Astrocyte of the hippocampus (primary cell): ENCODE data around the gene CST8.

ENCODE experiments used
- DNase-seq: peaks from one replicate; pipeline ENCODE4 v3.0.0; 2011; ENCODE audit warnings: low read depth, low spot score

CST8 gene

DNA sequence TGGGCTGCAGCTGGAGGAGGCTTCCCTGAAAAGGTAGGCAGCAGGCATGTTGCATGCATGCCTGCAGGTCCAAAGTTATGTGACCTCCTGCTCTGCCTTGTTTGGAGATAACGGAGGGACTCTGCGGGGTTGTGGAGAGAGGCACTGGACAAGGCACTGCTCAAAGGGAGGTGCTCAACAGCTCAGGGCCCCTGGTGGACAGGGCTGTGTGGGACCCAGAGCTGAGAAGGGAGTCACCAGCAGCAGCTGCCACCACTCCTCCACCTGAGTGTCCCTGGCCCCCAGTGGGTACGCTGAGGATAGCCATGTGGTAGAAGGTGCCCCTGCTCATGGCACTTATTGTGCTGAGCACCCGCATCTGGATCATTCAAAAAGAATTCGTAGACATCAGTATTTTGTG, 15.5 kb upstream of the CST8 start:
- DNase-seq, result no peak

DNA sequence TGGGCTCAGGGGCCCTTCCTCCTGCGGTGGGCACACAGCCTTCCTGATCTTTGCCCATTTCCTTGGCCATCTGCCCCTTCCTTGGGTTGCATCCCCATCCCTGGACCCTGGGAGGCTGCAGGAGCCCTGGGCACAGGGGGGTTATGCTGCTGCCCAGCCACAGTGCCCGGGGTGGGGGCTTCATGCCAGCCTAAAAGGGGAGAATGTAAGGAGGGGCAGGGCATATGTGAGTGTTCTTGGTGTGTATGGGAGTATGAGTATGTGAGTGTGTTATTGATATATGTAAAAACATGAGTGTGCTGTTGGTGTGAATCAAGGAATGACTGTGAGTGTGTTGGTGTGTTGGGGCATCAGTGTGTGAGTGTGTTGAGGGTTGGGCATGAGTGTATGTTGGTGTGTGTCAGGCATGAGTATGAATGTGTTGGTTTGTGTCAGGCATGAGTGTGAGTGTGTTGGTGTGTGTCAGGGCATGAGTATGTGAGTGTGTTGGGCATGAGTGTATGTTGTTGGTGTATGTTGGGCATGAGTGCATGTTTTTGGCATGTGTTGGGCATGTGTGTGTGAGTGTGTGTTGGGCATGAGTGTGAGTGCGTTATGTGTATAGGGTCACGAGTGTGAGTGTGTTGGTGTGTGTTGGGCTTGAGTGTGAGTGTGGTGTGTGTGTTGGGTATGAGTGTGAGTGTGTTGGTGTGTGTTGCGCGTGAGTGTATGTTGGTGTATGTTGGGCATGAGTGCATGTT, 14.7 kb upstream of the CST8 start:
- DNase-seq, result no peak

DNA sequence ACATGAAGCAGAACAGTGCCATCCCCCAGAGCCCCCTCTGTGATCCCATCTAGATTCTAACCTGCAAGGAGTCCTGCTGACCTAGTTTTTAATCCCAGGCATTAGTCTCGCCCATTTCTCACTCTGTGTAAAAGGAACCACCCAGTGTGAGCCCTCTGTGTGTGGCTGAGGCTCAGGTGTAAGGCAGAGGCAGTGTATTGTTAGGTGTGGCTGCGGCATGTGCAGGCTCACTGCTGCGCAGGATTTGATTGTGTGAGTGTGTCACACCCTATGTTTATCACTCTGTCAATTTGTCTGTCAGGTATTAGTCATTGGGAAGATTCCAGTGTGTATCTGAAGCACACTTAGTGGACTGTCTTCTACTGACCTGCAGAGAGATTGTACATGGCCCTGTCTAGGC, 13.7 kb upstream of the CST8 start:
- DNase-seq, result no peak

DNA sequence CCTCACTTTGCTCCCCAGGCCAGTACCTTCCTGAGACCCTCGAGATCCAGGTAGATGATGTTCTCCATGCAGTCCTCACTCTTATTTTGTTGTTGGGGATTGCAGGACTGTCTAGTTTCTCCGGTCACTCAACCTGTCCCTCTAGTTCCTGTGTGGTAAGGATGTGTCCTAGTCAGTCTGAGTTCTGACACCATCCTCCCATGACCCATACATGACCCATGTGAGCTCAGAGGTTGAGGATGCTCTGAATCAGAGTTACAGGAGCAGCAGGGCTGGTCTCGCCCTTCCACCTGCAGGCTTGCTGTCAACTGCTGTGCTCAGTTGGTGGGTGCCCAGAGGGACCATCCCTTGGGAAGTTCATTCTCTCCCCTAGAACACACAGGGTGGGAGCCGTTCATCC, 11.9 kb upstream of the CST8 start:
- no peak for DNase-seq

DNA sequence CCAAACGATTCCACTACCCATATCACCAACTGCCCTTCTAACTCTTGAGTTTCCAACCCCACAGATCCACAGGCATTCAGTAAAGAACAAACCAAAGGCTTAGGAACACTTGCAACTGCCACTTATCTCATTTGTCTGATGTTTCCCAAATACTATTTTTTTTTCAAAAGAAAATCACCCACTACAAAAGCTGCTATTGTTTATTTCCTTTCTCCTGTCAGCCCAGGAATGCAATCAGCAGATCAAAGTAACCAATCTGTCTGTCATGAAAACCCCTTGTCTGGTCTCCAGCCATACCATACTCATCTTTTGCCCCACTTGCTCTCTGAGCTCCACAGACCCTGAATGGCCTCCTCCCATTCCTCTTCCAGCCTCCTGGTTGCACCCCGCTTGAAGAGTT, 8.8 kb upstream of the CST8 start:
- DNase-seq, result no peak

DNA sequence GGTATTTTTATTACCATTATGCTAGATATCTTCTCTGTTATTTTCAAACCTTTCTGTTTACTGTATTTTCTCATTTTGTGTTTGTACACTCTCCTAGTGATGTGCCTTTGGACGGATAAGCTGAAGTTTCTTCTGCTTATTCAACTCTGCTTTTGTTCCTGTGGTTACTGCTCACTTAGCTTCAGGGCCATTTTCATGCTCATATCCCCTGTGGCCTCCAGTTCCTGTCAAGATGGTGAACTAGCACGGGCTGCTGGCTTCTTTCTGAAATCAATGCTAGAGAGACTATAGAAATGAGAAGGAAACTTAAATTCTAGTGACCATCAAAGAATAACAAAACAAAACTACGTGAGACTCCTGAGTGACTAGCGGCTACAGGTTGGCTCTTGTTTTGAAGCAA, 6.8 kb upstream of the CST8 start:
- DNase-seq, result no peak

DNA sequence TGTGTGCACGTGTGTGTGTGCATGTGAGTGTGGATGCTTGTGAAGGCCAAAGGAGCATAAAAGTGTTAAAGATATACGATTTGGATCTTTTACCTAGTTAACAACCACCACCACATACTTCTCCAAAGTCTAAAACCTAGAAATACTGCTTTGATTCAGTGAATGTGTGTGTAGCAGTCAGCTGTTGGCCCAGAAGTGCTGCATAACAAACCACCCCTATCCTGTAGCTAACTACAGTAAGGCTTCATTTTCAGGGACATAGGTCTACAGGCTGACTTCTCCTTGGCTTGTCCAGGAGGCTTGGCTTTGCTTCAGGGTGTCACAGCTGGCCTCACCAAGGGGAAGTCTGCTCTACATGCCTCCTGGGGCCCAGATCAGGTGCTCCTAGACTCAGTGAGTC, 2.4 kb upstream of the CST8 start:
- no peak for DNase-seq

DNA sequence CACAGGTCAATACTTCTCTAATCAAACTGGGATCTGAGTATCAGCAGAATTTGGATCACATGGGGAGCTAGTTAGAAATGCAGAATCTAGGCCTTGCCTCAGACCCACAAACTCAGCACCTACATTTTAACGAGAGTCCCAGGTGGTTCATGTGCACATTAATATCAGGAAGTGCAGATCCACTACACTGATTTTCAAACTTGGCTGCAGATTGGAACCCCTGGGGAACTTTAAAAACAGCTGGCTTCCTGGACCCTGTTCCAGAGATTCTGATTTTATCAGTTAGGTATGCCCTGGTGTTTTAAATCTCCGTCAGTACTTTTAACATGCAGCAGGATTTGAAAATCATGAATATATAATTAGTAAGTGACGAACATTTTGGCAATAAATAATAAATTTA, 1.9 kb upstream of the CST8 start:
- DNase-seq, result no peak

DNA sequence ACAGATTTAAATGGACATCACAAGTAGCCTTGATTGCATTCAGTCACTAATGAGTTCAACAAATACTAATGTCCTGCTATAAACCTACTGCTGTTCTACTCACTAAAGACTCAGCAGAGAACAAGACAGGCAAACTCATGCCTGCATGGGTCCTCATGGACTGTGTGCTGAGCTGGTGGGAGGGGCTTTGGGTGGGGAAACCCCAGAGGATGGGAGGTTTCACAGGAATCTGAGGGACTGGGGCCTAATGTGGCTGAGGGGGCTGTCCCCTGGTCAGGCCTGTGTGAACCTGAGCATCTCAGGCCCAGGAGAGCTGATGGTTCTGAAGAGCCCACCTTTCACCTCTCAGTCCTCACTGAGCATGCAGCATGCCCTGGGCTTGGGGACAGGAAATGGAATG, 1.4 kb downstream of the CST8 start:
- DNase-seq, result no peak

DNA sequence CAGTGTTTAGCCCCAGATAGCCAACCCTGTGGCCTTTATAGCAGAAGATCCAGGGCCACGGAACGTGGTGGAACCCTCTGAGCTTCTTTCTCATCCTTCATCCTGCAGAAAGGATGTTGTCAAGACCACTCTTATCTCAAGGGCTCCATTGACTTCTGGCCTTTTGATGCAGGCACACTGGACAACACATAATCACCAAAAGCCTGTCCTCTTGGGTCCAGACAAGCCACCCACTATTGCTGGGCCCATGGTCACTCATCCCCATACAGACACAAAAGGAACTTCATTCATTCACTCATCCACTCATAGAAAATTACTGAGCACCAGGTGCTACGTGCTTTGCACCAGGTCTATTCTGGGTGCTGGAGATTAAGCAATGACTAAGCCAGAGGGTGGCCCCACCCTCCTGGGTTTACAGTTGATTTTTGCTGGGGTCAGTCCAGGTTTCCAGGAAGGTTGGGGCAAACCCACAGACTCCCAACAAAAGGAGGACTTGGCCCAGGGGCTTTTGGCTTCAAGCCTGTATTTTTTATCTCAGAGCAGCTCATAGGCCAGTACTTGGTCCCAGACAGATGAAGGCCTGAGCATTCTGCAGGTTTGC, 2.4 kb downstream of the CST8 start:
- DNase-seq, result no peak

DNA sequence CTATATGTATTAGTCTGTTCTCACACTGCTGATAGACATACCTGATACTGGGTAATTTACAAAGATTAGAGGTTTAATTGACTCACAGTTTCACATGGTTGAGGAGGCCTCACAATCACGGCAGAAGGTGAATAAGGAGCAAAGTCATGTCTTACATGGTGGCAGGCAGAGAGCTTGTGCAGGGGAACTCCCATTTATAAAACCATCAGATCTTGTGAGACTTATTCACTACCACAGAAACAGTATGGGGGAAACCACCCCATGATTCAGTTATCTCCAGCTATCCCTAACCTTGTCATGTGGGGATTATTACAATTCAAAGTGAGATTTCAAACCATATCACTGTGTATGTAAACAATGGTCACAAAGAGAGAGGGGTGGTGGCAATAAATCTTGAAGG, 6.6 kb downstream of the CST8 start:
- no peak for DNase-seq

DNA sequence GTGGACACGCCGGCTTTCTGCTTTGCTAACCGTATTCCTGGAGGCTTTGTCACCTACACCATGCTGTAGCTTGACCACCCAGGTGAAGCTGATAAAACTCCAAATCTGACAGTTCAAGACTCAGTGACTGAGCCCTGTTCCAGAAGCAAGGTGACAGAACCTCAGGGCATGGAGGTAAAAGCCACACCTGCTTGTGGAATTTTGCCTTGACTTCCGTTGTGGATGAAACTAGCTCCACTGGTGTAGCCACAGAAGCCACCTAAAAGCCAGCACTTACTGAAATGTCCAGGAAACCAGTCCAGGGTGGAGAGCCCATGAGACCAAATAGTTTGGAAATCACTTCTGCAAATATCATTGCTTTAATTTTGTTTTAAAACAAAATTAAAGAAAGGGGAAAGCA, 11.0 kb downstream of the CST8 start:
- no peak for DNase-seq

DNA sequence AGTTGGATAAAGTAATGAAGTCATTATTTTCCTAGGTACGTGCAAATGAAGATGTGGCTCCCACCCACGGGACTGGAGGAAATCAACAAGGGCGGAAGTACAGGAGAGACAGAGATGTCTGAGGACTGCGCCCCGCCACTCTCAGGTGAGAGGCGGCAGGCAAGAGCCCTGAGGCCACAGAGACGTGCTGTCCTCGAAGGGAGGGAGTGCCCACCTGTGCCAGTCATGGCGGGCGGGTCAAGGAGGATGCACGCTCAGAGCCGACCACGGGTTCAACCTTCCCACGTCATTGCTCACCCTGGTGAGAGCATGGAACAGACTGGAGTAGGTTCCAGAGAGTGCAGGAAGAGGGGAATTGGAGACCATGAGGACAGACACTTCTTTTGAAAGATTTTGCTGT, 12.7 kb downstream of the CST8 start:
- DNase-seq, result no peak

DNA sequence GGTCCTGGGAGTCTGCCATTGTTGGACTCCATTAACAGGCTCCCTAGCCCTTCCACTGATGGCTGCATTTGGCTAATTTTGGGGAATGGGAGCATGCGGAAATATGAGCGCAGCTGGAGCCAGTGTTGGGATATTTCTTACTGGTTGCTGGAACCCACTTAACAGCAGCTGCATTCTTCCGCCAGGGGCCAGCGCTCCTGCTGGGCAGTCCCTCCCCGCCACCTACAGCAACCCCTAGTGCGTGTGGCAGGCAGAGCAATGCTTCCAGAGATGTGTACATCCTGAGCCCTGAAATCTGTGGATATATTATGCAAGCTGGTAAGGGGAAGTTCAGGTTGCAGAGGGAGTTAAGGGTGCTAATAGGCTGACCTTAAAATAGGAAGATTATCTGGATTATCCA, 16.4 kb downstream of the CST8 start:
- DNase-seq, result no peak

DNA sequence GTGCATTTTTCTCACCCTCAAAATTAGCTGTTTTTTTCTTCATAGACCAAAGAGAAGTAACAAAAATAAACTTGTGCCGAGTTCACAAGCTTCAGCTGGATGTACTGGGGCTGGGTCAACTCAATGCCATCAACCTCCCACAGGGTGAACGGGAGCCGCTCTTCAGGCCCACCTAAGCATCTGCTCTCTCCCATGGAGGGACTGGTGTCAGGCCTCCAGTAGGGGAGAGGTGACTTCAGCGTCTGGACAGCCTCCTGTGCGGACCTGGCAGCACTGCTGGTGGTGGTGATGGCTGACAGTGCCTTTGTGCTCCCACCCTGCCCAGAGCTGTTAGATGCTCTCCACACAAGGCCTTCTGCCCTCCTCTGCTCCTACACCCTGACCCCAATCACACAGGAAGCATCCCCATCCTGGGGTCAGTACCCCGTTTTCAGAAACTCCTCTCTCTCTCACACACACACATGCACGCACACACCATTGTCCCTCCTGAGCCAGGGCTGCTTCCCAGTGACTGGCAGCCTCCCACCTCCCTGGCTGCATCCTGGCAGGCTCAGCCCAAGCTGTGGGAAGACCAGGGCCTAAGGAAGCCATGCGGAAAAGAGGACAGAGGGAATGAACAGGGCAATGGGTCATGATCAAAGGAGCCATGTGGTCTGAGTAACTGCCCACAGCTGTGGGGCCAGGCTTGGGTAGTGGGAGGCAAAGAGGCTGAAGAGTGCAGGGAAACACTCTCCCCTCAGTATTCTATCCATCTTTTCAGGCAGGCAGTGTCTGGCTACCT, 17.7 kb downstream of the CST8 start:
- no peak for DNase-seq

DNA sequence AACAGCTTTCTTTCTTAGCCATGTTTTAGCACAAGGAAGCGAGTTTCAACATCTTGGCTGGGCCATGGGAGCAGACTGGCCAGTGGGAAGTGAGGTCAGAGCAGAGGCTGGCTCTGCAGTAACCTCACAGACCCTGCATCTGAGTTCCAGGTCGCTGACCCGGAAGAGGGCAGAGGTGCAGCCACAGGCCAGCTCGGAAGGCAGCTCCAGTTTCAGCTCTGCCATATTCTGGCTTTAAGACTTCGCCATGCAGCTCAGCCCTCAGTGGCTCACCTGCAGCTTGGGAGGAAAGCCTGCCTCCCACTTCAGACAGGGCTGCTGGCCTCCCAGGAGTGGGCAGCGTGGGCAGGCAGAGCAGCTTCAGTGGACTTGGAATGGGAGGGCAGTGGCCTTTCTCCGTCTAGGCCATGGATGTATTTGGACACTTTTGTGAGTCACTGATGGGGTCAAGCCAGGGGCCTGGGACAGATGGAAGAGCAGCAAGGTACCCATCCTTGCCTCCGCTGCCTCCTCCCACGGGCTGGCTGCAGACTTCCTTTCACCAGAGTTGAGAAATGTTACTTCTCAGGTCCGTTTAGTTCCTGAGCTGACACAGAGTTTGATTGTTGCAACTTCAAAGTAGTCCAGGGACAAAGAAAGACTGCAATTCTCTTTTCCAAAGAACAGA, 18.5 kb downstream of the CST8 start:
- DNase-seq, result no peak

DNA sequence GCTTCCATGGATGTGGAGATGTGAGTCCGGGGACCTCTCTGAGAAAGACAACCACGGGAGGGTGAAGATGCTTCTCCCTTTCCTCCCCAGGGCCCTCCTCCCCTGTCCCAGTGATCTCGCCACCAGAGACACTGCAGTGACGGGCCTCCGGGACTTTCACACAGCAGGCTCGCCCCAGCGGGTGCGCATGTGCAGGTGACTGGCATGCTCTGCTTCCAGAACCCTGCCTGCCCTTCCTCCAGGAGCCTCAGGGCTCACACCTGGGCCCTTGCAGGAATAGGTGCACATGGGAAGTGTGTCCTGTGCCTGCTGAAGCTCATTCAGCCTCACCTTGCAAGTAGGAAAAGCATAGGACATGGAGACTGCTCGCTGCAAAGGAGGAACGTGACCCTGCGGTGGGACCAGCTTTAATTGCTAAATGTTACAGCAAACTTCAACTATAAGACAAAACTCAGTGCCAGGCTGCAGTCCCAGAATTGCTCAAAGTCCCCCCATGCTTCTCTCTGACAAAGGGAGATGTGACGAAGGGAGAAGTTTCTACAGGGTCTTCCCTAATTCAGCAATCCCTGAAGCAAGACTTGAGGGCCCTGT, 19.2 kb downstream of the CST8 start:
- no peak for DNase-seq

DNA sequence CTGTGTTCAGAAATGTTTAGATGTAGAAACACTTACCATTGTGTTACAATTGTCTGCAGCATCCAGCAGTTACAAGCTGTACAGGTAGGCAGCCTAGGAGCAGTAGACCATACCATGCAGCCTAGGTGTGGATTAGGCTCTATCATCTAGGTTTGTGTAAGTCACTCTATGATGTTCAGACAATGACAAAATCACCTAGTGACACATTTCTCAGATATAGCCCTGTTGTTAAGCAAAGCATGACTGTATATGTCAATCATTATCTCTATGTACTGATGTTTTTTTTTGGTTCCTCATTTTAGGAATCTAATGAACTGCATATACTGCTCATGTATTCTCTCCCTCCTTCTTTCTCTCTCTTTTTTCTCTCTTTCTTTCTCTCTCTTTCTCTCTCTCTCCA, 22.2 kb downstream of the CST8 start:
- DNase-seq, result no peak

DNA sequence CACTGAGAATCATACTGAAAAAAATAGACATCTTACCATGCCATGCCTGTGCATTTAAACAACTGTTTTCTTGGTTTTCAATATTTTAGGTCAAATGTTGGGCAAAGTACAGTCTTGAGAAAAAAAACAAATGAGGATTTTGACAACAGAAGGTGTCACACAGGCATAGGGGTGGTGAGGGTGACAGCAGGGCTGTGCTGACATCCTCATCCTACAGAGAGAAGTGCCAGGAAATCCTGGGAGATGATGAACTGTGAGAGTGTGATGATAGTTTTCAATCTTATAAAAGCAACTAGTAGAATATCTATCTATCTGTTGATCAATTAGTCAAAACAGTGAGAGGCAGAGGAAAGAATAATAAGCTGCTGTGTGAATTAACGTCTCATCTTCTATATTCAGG, 23.9 kb downstream of the CST8 start:
- DNase-seq, result no peak

DNA sequence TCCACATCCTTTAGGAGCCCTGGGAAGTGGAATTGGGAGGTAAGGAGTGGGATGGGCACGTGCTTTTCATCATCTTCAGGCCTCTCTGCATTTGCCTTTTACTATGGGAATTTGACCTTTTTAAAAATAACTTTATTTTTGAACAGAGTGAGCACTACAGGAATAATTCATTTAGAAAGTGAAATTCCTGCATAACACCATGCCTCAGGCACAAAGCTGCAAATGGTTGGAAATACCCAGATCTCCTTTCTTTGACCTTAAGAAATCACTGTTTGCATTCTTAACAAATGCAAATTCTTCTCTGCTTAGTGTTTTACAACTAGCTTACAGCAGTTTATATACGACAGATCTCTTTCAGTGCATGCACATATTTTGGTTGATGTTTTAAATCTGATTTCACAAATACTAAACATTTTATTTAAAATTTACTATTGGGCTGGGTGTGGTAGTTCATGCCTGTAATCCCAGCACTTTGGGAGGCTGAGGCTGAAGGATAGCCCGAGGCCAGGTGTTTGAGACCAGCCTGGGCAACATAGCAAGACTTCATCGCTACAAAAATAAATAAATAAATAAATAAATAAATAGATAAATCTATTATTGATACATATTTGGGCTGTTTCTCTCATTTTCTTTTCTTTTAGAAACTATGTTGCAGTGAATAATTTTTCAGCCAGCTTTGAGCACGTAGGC, 24.5 kb downstream of the CST8 start:
- no peak for DNase-seq

DNA sequence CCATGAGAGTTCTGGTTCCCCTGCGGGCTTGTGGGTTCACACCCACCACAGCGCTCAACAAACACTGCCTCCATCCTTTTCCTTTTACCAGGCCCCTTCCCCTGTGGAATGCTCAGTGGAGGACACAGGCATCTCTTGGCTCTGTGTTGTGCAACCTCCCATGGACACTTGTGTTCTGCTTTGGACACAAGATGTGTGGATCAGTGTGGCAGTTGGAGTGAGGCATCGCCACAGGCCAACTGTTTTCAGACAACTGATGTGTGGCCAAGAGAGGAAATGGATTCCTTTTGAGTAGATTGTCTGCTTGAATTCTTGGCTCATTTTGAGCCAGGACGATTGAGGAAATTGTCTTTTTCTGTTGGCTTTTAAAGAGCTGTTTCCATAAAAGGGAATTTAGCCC, 26.8 kb downstream of the CST8 start:
- DNase-seq, result no peak

DNA sequence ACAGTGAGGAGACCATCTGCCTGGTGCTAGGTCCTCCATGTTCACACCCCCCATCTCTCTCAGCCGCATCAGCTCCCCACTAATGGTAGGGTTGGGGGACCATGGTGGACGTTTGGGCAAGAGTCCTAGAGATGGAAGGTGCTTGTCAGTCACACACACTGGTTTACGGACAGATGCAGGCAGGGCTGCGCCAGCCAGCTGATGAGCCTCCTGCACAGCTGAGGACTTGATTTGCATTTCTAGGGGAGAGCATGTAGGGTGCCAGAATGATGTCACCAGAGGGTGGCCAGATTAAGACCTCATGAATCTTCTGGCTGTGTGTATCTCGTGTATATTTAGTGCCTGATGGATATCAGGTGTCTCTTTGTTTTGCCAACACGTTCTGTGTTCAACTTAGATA, 28.6 kb downstream of the CST8 start:
- DNase-seq, result no peak
